Testis (tissue), 3 donors: ENCODE measurements around the gene MTA1. TPM values are rescaled to one million over a fixed set of nuclear protein-coding genes. Genes with fewer than 3 reads are reported as not detected.

Source experiments
- DNase-seq: peaks from one replicate; pipeline ENCODE4 v3.0.0-alpha.2; 2019
- H3K27ac ChIP-seq, 2 donors: fragments of 200-600 bp; sonication (generic); one replicate each; pipeline ENCODE4 v1.5.1; 2019
- H3K27me3 ChIP-seq: fragments of 200-600 bp; sonication (generic); one replicate; pipeline ENCODE4 v1.5.1; 2019
- H3K36me3 ChIP-seq: fragments of 200-600 bp; sonication (generic); one replicate; pipeline ENCODE4 v1.5.1; 2017; ENCODE audit warnings: low read depth; ENCODE audit errors: missing control alignments
- H3K4me1 ChIP-seq: fragments of 200-600 bp; sonication (generic); one replicate; pipeline ENCODE4 v1.5.1; 2019
- H3K4me3 ChIP-seq, 2 donors: fragments of 200-600 bp; sonication (generic); one replicate each; pipeline ENCODE4 v1.5.1; 2017 to 2019
- H3K9me3 ChIP-seq: fragments of 200-600 bp; sonication (generic); one replicate; pipeline ENCODE4 v1.5.1; 2017
- POLR2A ChIP-seq: fragments of 450-650 bp; IDR thresholded peaks from one replicate; pipeline ENCODE4 v1.6.1; 2017; ENCODE audit warnings: antibody characterized with exemption, mild to moderate bottlenecking, moderate library complexity
- WGBS, 2 donors: methylation state at CpG; one replicate each; pipeline ENCODE4 v1.1.5; 2018; 5-methylcytosine and 5-hydroxymethylcytosine counted together
- intact Hi-C: fragments of 100-400 bp; cut with DNase I; formaldehyde crosslinking; loops from one replicate; pipeline ENCODE4 v1.15.1; 2023; ENCODE audit warnings: low total_unique reads
- polyA plus RNA-seq: library from polyadenylated mRNA; stranded (reverse); fragments of 350-450 nt; fragmentation: Illumina TruSeq; extraction: RNeasy Lipid Tissue Mini Kit (QIAGEN cat#74804); gene quantifications from one replicate; pipeline ENCODE4 v1.2.3, GENCODE V29; 2014; ENCODE audit warnings: low read depth, low replicate concordance; ENCODE audit not compliant: insufficient read depth
- total RNA-seq, 2 donors: library from RNA; depleted of rRNA; stranded (reverse); fragments of >200 nt; gene quantifications; one replicate each; pipeline ENCODE4 v1.2.3, GENCODE V29; 2016
- TF ChIP-seq, protein P1 (sequence below), 3 experiments: fragments of 450-650 bp in 2 of 3; fragments of 200-600 bp in 1 of 3; sonication (generic) in 1 of 3; IDR thresholded peaks; one replicate each; pipeline ENCODE4 v1.5.1; 2016 to 2019; ENCODE audit warnings: antibody characterized with exemption in 3 of 3, mild to moderate bottlenecking in 2 of 3, moderate library complexity in 1 of 3

Gene MTA1
- total and polyA plus RNA-seq, 3 donors from 2014 or later: 118 to 135 (median 120) TPM

- H3K27me3 ChIP-seq: no peaks in the 10 kb centered on the region
- intact Hi-C loops: no loop called here
- H3K9me3 ChIP-seq: no peaks in the 10 kb centered on the region
- peak overlapping the region in 1 of 2 donors; percentile 50 for H3K27ac ChIP-seq
- peaks cover 26% of the 10 kb centered on the region for H3K4me1 ChIP-seq
- TF ChIP-seq POLR2A: no peak
- TF ChIP-seq, protein P1, sequence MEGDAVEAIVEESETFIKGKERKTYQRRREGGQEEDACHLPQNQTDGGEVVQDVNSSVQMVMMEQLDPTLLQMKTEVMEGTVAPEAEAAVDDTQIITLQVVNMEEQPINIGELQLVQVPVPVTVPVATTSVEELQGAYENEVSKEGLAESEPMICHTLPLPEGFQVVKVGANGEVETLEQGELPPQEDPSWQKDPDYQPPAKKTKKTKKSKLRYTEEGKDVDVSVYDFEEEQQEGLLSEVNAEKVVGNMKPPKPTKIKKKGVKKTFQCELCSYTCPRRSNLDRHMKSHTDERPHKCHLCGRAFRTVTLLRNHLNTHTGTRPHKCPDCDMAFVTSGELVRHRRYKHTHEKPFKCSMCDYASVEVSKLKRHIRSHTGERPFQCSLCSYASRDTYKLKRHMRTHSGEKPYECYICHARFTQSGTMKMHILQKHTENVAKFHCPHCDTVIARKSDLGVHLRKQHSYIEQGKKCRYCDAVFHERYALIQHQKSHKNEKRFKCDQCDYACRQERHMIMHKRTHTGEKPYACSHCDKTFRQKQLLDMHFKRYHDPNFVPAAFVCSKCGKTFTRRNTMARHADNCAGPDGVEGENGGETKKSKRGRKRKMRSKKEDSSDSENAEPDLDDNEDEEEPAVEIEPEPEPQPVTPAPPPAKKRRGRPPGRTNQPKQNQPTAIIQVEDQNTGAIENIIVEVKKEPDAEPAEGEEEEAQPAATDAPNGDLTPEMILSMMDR (IDR thresholded peaks at IDR 0.05): no peak
- no peaks in the 10 kb centered on the region for H3K36me3 ChIP-seq
- 72 to 81% methylated on average over 25 of the region's 25 CpGs for WGBS, 2 donors
- no peak for DNase-seq
- peak overlapping the region in 1 of 2 donors; percentile 48 for H3K4me3 ChIP-seq
These were observed 3.9 kb upstream of the MTA1 start for GRCh38 chr14:105415481-105416428.

DNA sequence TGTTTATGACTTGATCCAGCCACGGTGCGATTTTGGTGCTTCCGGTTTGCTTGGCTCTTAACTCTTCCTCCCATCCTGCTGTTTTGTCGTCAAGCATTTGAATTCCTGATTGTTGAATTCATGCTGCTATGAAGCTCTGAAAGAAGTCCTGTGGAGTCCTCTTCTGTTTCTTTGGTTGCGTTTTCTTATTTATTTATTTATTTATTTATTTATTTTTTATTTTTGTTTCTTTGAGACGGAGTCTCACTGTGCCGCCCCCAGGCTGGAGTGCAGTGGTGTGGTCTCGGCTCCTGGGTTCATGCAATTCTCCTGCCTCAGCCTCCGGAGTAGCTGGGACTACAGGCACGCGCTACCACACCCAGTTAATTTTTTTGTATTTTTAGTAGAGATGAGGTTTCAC, 3.0 kb upstream of the MTA1 start:
- no peak overlapping the region for H3K4me3 ChIP-seq
- H3K36me3 ChIP-seq: no peaks in the 10 kb centered on the region
- TF ChIP-seq, protein P1 (IDR thresholded peaks at IDR 0.05): no peak
- no peak for TF ChIP-seq POLR2A
- no peaks in the 10 kb centered on the region for H3K9me3 ChIP-seq
- no peak overlapping the region for H3K27ac ChIP-seq
- H3K27me3 ChIP-seq: no peaks in the 10 kb centered on the region
- 94 to 96% methylated on average over 11 of the region's 11 CpGs for WGBS, 2 donors
- peaks cover 34% of the 10 kb centered on the region for H3K4me1 ChIP-seq
- no peak for DNase-seq
- intact Hi-C loops: no loop called here

GRCh38 chr14:105417690-105418121, 1.9 kb upstream of the MTA1 start:
- intact Hi-C loops: no loop called here
- no peak overlapping the region for H3K4me3 ChIP-seq
- DNase-seq: no peak
- TF ChIP-seq, protein P1 (IDR thresholded peaks at IDR 0.05): no peak
- TF ChIP-seq POLR2A: no peak
- peaks cover 41% of the 10 kb centered on the region for H3K4me1 ChIP-seq
- no peaks in the 10 kb centered on the region for H3K9me3 ChIP-seq
- 83 to 90% methylated on average over 3 of the region's 3 CpGs for WGBS, 2 donors
- no peak overlapping the region for H3K27ac ChIP-seq
- no peaks in the 10 kb centered on the region for H3K36me3 ChIP-seq
- H3K27me3 ChIP-seq: no peaks in the 10 kb centered on the region

DNA sequence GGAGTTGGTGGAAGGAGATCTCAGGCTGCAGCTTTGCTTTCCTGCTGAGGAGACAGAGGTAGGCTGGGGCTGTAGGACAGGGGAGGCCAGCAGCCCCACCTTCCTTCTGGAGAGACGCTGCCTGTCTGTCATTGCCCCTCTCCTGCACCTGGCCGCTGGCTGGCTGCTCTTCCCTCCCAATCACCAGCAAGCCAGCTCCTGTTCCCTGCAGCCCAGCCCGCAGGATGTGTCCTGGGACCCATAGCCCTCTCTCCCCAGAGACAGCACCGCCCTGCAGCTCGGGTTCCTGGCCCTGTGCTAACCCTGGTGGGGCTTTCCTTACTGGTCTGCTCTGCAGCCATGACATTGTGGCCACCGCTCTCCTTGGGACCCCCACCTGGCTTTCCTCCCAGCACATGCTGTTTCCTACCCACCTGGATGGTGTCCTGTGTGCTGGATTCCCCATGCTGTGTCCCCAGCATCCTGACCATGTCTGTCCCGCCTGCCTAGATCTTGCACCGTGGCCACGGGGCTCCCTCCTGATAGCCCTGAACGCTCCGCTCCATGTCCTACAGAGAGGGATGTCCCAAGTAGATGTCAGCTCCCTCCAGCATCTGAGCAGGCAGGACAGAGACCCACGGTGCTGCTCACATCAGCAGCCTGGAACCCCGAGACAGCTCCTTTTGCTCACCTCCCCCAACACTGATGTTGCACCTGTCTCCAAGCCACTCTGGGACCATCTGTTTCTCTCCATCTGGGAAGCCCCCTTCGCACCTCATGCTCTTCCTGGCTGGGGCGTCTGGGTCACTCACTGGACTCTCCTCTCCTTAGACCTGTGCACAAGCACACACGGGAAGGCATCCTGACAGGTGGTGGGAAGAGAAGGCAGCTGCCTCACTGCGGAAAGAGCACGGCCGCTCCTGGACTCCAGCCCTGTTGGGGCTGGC, 1.1 kb upstream of the MTA1 start:
- Histone ChIP-seq H3K27ac (no peak overlapping the region), H3K27me3 (no peaks in the 10 kb centered on the region), H3K4me1 (peaks cover 42% of the 10 kb centered on the region), H3K9me3 (no peaks in the 10 kb centered on the region), H3K4me3 (no peak overlapping the region), H3K36me3 (no peaks in the 10 kb centered on the region)
- TF ChIP-seq POLR2A: no peak
- TF ChIP-seq, protein P1 (IDR thresholded peaks at IDR 0.05): no peak
- no peak for DNase-seq
- intact Hi-C loops: no loop called here
- WGBS, 2 donors: 66% methylated on average over 13 to 19 of the region's 19 CpGs
